Suppressor macrophage treated with lipopolysaccharide for 1 hour (primary cell): Measurements from ENCODE around the gene PSMD11.
A peak's percentile ranks its signal among the peaks of the same experiment; 100 is the strongest.

Experiments
- DNase-seq, 3 donors: peaks; one replicate each; pipeline ENCODE4 v3.0.0-alpha.2; 2020 to 2022

The PSMD11 gene

GRCh38 chr17:32491371-32492263 lies 47.3 kb downstream of the PSMD11 start:
- peak in 1 of 3 donors; percentile 36 for DNase-seq

DNA sequence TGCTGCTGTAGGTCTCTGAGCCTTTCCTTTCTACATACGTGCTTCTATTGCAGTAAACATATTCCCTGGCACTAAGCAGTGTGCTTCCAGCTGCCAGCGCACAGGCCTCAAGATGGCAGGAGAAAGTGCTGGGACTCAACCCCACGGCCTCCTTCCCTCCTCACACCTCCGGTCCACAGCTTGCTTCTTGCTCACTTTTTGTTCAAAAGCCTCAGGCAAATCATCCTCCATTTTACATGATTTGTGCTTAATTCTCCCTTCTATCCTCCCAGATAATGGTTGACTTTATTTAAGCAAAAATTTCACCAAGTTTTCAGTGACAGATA lies 47.9 kb downstream of the PSMD11 start:
- DNase-seq = no peak

DNA sequence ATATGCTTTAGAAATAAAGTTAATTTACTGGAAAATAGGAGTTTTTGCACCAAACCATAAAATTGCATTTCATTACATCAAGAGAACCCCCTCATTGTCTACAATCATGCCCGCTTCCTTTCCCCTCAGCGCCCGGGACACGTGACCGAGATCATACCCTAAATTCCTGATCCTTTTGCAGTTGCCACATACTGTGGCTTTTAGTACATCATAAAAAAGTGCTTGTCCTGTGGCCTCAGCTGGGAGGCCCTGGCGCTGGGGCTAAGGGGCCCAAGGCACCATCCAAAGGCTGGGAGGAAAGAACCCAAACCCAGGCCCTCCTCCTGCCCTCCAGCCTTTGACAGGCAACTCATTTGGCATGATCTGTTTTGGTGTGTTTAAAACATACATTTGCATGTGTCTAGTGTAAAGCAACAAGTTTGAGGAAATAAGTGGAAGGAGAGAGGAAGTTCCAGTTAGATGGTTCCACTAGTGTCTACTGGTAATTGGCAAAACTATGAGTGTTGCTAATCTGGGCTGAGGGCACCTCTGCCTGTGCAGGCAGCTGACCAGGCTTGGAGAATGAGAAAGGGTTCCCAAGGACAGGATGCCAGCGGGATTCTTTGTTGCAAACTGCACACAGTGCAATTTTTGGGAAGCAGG lies 48.5 kb downstream of the PSMD11 start:
- DNase-seq = peak; percentile 16 to 57 (median 43)

GRCh38 chr17:32493571-32493970 lies 49.3 kb downstream of the PSMD11 start:
- DNase-seq = no peak

GRCh38 chr17:32493976-32494513 lies 49.7 kb downstream of the PSMD11 start:
- no peak for DNase-seq

DNA sequence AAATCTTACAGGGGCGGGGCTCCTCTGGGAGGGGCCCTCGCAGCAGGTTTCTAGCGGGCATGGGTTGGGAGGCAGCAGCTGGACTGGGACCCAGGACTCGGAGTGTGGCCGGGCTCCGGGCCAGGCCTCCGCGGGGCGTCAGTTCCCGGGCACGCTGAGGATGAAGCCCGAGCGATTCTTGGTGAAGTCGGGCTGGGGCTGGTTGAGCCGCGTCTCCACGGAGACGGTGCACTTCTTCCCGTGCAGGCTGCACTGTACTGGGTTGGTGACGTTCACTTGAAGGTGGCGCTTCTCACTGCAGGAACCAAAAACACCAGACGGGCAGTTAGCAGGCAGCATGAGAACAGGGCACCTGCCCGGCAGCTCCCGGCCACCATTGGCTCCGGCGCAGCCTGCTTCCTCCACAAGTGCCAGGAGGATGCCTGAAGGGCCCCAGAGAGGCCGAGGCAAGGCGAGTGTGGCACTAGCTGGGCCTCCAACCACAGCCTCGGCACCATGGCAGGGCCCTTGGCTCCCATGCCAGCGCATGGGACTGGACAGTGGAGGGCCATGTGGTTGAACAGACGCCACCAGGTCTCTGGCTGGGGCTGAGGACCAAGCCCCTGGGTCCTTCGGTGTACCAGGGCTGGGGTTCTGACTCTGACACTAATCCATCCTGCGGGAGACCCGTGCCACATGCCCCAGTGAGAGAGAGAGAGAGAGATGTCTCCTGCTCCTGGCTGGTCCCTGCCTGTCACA lies 50.5 kb downstream of the PSMD11 start:
- no peak for DNase-seq

- DNase-seq = peak in 2 of 3 donors; percentile 55 to 56
These were observed 51.3 kb downstream of the PSMD11 start for GRCh38 chr17:32495359-32496231.

- no peak for DNase-seq
These were observed 52.2 kb downstream of the PSMD11 start for GRCh38 chr17:32496395-32497073.

GRCh38 chr17:32497431-32498205 lies 53.3 kb downstream of the PSMD11 start:
- no peak for DNase-seq

DNA sequence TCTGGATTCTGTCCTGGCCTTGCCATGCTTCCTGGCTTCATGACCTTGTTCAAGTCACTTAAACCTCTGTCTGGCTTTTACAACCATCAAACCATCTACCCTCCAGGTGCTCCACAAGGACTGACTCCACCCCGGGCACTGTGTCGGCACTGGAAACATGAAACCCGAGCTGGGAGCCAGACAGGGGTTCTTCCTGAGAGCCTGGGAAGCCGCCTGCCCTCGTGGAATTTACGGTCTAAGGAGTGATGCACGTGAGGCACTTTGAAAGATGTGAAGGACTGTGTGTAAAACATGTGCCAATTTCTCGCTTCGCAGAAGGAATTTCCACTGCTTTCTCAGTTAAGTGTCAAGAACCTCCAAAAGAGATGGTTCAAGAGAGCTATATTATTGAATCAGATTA lies 54.1 kb downstream of the PSMD11 start:
- no peak for DNase-seq

GRCh38 chr17:32502013-32502412 lies 57.7 kb downstream of the PSMD11 start:
- no peak for DNase-seq

DNA sequence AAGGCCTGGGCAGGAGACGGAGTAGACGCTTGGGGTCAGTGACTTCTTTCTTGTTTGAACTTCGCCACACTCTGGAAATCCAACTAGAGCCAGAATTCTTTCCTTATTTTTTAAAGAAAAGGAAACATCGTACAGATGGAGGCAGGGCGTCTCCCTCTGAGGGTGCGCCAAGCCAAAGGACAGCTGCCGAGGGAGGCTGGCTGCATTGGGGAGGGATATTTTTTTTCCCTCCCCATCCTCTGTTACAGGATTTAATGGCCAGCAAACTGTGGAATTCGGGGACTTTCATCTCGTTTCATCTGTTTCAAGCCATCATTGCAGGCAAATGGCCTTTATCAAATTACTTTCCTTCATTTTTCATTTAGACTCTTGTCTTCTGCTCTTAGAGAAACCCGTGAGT lies 58.4 kb downstream of the PSMD11 start:
- no peak for DNase-seq

- peak; percentile 80 to 88 (median 86) for DNase-seq
These were observed 59.2 kb downstream of the PSMD11 start for GRCh38 chr17:32503251-32504165.

DNA sequence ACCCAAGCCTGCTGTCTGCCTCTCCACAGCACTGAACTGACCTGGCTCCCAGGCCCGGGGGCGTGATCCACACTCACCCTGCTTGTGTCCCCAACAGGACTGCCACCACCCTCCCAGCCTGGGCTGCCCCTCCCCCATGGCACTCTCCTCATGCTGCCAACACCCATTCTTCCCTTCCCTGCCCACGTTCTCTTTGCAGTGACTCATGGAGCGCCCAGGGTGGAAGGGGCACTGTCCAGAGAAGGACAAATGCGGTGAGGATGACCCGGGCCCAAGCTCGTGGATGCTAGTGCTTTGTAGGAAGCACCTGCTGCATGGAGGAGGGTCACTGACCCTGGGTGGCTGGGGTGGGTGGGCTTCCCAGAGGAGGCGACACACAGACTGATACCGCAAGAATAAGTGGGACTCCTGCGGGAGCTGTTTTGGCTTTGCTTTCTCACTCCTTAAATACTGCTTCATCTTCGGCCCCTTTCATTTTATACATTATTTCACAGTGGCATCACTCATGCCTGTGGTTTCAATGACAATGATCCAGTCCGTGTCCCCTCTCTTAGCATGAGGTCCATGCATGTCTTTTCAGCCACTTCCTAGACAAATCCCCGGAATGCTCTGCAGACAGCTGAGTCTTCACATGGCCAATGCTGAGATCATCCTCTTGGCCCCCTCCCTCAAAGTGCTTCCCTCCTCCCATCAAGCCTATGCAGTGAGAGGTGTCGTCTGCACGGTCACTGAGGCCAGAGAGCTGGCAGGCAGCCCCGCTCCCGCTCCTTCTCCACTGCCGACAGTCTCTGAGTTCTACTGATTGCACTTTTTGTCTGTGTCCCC lies 60.1 kb downstream of the PSMD11 start:
- DNase-seq = peak; percentile 62 to 75 (median 63)

- no peak for DNase-seq
These were observed 64.6 kb downstream of the PSMD11 start for GRCh38 chr17:32508926-32509325.

- DNase-seq = no peak
These were observed 66.2 kb downstream of the PSMD11 start for GRCh38 chr17:32510466-32510865.

DNA sequence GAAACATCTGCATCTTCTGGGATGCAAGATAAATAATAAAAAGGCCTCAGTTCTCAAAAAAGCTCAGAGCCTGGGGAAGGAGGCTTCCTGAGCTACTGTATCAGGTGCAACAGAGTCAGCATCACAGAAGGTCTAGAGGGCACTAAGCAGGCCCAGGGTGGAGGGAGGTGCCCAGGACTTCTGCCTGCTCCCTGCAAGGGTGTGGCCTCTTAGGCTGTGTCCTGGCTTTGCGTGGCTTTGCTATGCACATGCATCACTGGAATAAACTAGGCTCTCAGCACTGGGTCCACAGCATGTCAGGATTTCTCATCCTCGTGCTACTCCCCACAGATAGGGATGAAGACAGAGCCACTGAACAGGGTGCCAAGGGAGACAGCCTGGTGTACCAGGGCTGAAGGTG lies 68.0 kb downstream of the PSMD11 start:
- no peak for DNase-seq

GRCh38 chr17:32513579-32513978 lies 69.3 kb downstream of the PSMD11 start:
- DNase-seq = no peak

GRCh38 chr17:32514606-32515005 lies 70.3 kb downstream of the PSMD11 start:
- DNase-seq = no peak
